D721Med (cell line): ENCODE results near the gene CKB.

Source experiments
- DNase-seq: peaks from one replicate; pipeline ENCODE4 v3.0.0; 2011; ENCODE audit warnings: low spot score; ENCODE audit not compliant: insufficient read length
- FAIRE-seq: peaks from 2 replicates; lab custom pipeline; 2011; peaks lifted over from hg19 to GRCh38; lab: Jason Lieb, UNC
- TF ChIP-seq, protein P1 (sequence below): IDR thresholded peaks from 2 replicates; pipeline ENCODE4 v1.5.1; 2012; ENCODE audit warnings: mild to moderate bottlenecking, control low read depth; ENCODE audit not compliant: insufficient read depth; ENCODE audit errors: missing control alignments

The CKB gene

DNA sequence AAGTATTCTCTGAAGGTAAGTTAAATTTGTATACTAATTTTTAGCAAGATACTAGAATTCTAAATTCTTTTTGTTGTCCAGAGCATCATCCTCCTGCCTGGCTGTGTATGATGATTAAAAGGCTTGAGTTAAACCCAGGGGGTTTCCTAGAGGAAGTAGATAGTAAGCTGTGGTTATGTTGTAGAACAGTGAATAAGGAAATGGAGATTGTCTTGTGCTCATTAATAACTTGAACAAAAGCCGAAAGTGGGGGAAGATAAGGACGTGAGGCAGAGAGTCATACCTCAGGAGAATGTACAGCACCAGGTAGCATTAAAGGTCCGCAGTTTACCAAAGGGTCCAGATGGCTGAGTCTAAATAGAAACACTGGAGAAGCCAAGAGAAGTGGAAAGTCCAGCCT, 42.0 kb downstream of the CKB start:
- no peak for DNase-seq
- TF ChIP-seq, protein P1, sequence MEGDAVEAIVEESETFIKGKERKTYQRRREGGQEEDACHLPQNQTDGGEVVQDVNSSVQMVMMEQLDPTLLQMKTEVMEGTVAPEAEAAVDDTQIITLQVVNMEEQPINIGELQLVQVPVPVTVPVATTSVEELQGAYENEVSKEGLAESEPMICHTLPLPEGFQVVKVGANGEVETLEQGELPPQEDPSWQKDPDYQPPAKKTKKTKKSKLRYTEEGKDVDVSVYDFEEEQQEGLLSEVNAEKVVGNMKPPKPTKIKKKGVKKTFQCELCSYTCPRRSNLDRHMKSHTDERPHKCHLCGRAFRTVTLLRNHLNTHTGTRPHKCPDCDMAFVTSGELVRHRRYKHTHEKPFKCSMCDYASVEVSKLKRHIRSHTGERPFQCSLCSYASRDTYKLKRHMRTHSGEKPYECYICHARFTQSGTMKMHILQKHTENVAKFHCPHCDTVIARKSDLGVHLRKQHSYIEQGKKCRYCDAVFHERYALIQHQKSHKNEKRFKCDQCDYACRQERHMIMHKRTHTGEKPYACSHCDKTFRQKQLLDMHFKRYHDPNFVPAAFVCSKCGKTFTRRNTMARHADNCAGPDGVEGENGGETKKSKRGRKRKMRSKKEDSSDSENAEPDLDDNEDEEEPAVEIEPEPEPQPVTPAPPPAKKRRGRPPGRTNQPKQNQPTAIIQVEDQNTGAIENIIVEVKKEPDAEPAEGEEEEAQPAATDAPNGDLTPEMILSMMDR = no peak
- FAIRE-seq = no peak

DNA sequence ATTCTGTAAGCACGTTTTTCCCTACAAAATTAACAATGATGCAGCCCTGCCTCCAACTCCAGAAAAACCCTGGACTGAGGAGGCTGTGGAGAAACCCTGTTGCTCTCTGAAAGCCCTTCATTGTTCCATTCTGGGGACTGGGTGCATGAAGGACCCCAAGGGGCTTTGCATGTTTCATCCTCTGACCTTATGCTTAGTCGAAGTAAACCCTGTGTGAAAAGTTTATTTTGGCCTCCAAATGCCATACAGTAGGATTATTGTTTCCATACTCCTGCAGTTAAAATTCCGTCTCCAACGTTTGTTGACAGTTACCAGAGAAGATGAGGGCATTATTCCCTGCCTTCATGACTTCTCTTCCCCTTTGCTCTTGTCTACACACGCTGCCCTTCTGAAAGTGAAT, 46.0 kb downstream of the CKB start:
- TF ChIP-seq, protein P1 = no peak
- FAIRE-seq (no peak), DNase-seq (no peak)

DNA sequence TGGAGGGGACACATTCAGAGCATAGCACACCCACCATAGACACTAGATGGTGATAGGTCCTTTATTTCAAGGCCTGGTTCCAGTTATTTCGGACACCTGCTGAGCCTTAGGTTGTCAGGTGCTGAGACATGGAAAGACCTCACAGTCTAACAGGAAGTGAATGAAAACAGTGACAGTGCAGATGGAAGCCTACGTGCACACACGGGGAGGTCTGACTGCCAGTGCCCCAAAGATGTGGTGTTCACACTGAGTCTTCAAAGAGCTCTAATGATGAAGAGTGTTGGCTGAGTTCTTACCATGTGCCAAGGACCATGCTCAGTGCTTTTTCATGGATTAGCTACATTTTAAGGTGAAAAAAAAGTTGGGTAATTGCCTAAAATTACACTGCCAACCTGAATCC, 46.6 kb downstream of the CKB start:
- TF ChIP-seq, protein P1 = no peak
- DNase-seq (no peak), FAIRE-seq (no peak)

DNA sequence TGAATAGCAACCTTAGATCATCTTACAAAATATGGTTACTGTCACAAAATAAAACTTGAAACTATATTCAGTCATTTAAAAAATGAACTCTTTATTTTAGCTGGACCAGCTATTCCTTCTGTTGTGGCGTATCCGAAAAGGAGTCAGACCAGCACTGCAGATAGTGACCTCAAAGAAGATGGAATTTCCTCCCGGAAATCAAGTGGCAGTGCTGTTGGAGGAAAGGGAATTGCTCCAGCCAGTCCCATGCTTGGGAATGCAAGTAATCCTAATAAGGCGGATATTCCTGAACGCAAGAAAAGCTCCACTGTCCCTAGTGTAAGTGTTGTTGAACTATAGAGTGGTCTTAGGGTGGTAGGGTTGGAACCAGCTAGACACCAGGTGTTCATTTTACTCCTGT, 47.7 kb downstream of the CKB start:
- FAIRE-seq (no peak), DNase-seq (no peak)
- TF ChIP-seq, protein P1 = no peak

DNA sequence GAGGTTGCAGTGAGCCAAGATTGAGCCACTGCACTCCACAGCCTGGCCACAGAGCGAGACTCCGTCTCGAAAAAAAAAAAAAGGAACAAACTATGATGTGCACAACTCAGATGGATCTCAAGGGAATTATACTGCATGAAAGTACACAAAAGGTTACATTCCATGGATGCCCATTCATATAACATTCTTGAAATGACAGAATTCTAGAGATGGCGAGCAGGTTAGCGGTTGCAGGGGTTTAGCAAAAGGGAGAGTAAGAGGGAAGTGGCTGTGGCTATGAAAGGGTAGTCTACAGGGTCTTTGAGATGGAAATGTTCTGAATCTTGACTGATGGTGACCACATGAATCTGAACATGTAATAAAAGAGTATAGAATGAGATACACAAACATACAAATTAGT, 49.7 kb downstream of the CKB start:
- TF ChIP-seq, protein P1 = no peak
- FAIRE-seq (no peak), DNase-seq (no peak)
